HG03280 (cell line): Measurements from ENCODE around the gene SETBP1.

Experiments used
- ATAC-seq: cut with Tn5 transposase; IDR thresholded peaks from one replicate; pipeline ENCODE4 v1.9.1; 2021; ENCODE audit warnings: mild to moderate bottlenecking, moderate library complexity; ENCODE audit not compliant: unreplicated experiment

Gene SETBP1

GRCh38 chr18:44811572-44812125 is 131.0 kb downstream of the SETBP1 start:
- peak; percentile 53 for ATAC-seq

GRCh38 chr18:44812426-44812825 is 131.7 kb downstream of the SETBP1 start:
- ATAC-seq = no peak

GRCh38 chr18:44813586-44813985 is 132.9 kb downstream of the SETBP1 start:
- no peak for ATAC-seq

GRCh38 chr18:44815108-44815507 is 134.4 kb downstream of the SETBP1 start:
- ATAC-seq = no peak

GRCh38 chr18:44816050-44816449 is 135.4 kb downstream of the SETBP1 start:
- no peak for ATAC-seq

- ATAC-seq = no peak
Measured at GRCh38 chr18:44816477-44816876, 135.8 kb downstream of the SETBP1 start.

GRCh38 chr18:44817831-44818473 is 137.3 kb downstream of the SETBP1 start:
- no peak for ATAC-seq

GRCh38 chr18:44818668-44819403 is 138.1 kb downstream of the SETBP1 start:
- ATAC-seq = peak; percentile 61

GRCh38 chr18:44819944-44820510 is 139.3 kb downstream of the SETBP1 start:
- no peak for ATAC-seq

- ATAC-seq = no peak
Measured at GRCh38 chr18:44821924-44822323, 141.2 kb downstream of the SETBP1 start.

GRCh38 chr18:44823286-44823685 is 142.6 kb downstream of the SETBP1 start:
- no peak for ATAC-seq

GRCh38 chr18:44823782-44824181 is 143.1 kb downstream of the SETBP1 start:
- no peak for ATAC-seq

GRCh38 chr18:44824884-44825283 is 144.2 kb downstream of the SETBP1 start:
- no peak for ATAC-seq

- ATAC-seq = no peak
Measured at GRCh38 chr18:44826418-44827259, 146.0 kb downstream of the SETBP1 start.

- ATAC-seq = no peak
Measured at GRCh38 chr18:44828080-44828479, 147.4 kb downstream of the SETBP1 start.

- no peak for ATAC-seq
Measured at GRCh38 chr18:44830581-44830980, 149.9 kb downstream of the SETBP1 start.

- ATAC-seq = no peak
Measured at GRCh38 chr18:44833786-44834185, 153.1 kb downstream of the SETBP1 start.

- ATAC-seq = no peak
Measured at GRCh38 chr18:44834867-44835469, 154.3 kb downstream of the SETBP1 start.

- no peak for ATAC-seq
Measured at GRCh38 chr18:44835703-44836102, 155.0 kb downstream of the SETBP1 start.

GRCh38 chr18:44836263-44836662 is 155.6 kb downstream of the SETBP1 start:
- ATAC-seq = no peak
